Measurements from ENCODE around the gene NTM.

NTM gene

GRCh38 chr11:131652231-131652630 lies 281.8 kb downstream of the NTM start:
- no peak overlapping the region for H3K27ac ChIP-seq
- TF ChIP-seq CTCF (IDR thresholded peaks at IDR 0.05) = no peak
- TF ChIP-seq ZFX (IDR thresholded peaks at IDR 0.05; ENCODE audit: borderline replicate concordance) = no peak

GRCh38 chr11:131653260-131653659 lies 282.8 kb downstream of the NTM start:
- no peak overlapping the region for H3K27ac ChIP-seq
- no peak for TF ChIP-seq CTCF (IDR thresholded peaks at IDR 0.05)
- no peak for TF ChIP-seq ZFX (IDR thresholded peaks at IDR 0.05; ENCODE audit: borderline replicate concordance)

- H3K27ac ChIP-seq = no peak overlapping the region
- TF ChIP-seq ZFX (IDR thresholded peaks at IDR 0.05; ENCODE audit: borderline replicate concordance) = no peak
- TF ChIP-seq CTCF (IDR thresholded peaks at IDR 0.05) = no peak
Observed at GRCh38 chr11:131654849-131655248, 284.4 kb downstream of the NTM start.

- H3K27ac ChIP-seq = no peak overlapping the region
- TF ChIP-seq CTCF (IDR thresholded peaks at IDR 0.05) (no peak), ZFX (IDR thresholded peaks at IDR 0.05; ENCODE audit: borderline replicate concordance) (no peak)
Observed at GRCh38 chr11:131656179-131656838, 285.9 kb downstream of the NTM start.

- H3K27ac ChIP-seq = no peak overlapping the region
- no peak for TF ChIP-seq ZFX (IDR thresholded peaks at IDR 0.05; ENCODE audit: borderline replicate concordance)
- TF ChIP-seq CTCF (IDR thresholded peaks at IDR 0.05) = no peak
Observed at GRCh38 chr11:131656839-131657211, 286.4 kb downstream of the NTM start.

GRCh38 chr11:131658414-131658813 lies 288.0 kb downstream of the NTM start:
- no peak overlapping the region for H3K27ac ChIP-seq
- TF ChIP-seq ZFX (IDR thresholded peaks at IDR 0.05; ENCODE audit: borderline replicate concordance) (no peak), CTCF (IDR thresholded peaks at IDR 0.05) (no peak)

- TF ChIP-seq ZFX (IDR thresholded peaks at IDR 0.05; ENCODE audit: borderline replicate concordance) (no peak), CTCF (IDR thresholded peaks at IDR 0.05) (no peak)
- no peak overlapping the region for H3K27ac ChIP-seq
Observed at GRCh38 chr11:131658952-131659351, 288.5 kb downstream of the NTM start.
